ENCODE measurements around the gene CUL4A.

- TF ChIP-seq CTCF (IDR thresholded peaks at IDR 0.05) (no peak), POLR2A (IDR thresholded peaks at IDR 0.05) (no peak), EP300 (IDR thresholded peaks at IDR 0.05) (no peak)
These were observed 13.7 kb downstream of the CUL4A start for GRCh38 chr13:113223070-113223469.
